NCI-H1417 (cell line): ENCODE results near the gene ELL2.

ENCODE experiments used
- DNase-seq, 3 experiments: peaks; one replicate each; lab custom pipeline; 2025; lab: John Stamatoyannopoulos, UW

Gene ELL2

GRCh38 chr5:95983080-95983479, 21.4 kb upstream of the ELL2 start:
- DNase-seq = peak in 1 of 3 experiments; percentile 5

DNA sequence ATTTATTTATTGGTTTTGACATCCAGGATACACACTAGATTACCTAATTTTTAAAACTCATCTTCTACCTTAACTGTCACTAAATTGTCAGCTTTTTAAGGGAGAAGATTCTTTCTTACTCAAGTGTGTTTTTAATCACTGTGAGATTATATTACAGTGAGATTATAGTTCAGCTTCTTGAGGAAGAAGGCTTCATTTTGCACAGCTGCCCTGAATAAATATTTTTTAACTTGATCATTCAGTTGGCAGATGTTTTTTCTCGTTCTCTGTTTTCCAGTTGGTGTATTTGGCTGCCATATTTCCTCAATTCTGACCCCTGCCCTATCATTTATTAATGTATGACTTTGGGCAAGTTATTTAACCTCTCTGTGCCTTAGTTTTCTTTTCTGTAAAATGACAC, 15.0 kb upstream of the ELL2 start:
- no peak for DNase-seq

DNA sequence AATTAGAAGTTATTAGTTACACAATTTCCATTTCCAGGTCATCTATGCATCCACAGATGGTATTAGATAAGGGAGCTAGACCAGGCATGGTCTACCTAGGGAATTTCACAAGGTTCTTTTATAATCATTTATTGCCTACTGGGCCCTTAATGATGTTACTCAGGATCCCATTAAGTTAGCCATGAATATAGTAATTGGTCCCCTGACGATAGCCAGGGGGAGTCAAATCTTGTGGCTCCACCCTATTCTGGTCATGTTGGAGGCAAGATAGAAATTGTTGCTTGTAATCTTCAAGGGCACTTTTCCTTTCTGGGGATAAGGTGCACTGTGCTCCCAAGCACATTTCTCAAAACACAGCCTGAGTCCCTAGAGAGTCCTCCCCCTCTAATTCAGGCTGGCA, 14.1 kb upstream of the ELL2 start:
- DNase-seq = no peak

DNA sequence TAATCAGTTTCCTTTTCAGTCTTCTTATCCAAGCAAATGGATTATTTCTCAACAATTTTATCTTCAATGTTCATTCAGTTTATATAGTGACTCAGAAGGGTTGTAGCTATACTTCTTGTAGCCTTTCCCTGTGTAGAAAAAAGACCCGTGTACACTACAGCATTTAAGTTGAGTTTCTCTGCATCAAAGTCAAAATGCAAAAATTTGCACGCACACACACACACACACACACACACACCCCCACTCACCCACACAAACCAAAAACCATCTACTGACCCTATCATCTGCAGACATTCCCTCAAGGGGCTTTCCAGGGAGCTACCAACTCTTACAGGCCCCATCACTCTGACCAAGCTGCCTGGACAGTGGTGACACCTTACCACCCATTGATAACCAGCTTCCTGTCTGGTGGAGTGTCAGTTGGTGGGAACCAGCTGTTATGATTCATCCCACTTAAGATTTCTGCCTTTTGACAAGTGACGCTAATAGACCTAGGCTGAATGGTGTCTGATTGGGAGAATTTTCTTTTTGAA, 12.2 kb upstream of the ELL2 start:
- peak in 1 of 3 experiments; percentile 8 for DNase-seq

- no peak for DNase-seq
Observed at GRCh38 chr5:95972196-95972595, 10.5 kb upstream of the ELL2 start.

GRCh38 chr5:95970359-95970704, 8.7 kb upstream of the ELL2 start:
- no peak for DNase-seq

GRCh38 chr5:95969651-95970358, 8.2 kb upstream of the ELL2 start:
- DNase-seq = no peak

GRCh38 chr5:95969055-95969454, 7.4 kb upstream of the ELL2 start:
- no peak for DNase-seq

DNA sequence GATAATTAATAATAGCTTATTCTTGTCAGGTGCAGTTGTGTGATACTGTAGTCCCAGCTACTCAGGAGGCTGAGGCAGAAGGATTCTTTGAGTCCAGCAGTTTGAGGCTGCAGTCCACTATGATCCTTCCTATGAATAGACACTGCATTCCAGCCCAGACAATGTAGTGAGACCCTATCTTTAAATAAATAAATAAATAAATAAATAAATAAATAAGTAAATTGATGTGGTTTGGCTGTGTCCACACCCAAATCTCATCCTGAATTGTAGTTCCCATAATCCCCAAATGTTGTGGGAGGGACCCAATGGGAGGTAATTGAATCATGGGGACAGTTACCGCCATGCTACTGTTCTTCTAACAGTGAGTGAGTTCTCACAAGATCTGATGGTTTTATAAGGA, 5.6 kb upstream of the ELL2 start:
- no peak for DNase-seq

DNA sequence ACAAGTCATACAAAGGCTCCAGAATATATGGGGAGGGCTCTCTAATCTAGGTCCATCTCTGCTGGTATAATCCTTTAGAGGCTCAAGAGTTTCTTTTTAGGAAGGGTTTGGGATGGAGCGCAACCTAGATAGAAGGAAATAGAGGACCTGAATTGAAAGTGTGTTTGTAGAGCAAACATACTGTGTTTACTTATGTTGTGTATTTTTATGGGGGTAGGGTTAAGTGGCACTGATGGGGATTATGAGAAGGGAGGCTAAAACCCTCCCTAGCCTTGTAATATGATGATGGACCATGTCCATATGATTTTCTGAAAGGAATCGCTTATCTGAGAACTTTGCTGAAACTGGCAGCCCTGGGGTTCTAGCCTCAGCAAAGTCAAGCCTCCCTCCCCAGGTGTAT, 4.4 kb upstream of the ELL2 start:
- peak in 1 of 3 experiments; percentile 53 for DNase-seq

- DNase-seq = no peak
Observed at GRCh38 chr5:95963650-95964410, 2.2 kb upstream of the ELL2 start.

GRCh38 chr5:95962785-95963184, 1.1 kb upstream of the ELL2 start:
- no peak for DNase-seq

GRCh38 chr5:95962475-95962773, 773 bp upstream of the ELL2 start:
- no peak for DNase-seq

DNA sequence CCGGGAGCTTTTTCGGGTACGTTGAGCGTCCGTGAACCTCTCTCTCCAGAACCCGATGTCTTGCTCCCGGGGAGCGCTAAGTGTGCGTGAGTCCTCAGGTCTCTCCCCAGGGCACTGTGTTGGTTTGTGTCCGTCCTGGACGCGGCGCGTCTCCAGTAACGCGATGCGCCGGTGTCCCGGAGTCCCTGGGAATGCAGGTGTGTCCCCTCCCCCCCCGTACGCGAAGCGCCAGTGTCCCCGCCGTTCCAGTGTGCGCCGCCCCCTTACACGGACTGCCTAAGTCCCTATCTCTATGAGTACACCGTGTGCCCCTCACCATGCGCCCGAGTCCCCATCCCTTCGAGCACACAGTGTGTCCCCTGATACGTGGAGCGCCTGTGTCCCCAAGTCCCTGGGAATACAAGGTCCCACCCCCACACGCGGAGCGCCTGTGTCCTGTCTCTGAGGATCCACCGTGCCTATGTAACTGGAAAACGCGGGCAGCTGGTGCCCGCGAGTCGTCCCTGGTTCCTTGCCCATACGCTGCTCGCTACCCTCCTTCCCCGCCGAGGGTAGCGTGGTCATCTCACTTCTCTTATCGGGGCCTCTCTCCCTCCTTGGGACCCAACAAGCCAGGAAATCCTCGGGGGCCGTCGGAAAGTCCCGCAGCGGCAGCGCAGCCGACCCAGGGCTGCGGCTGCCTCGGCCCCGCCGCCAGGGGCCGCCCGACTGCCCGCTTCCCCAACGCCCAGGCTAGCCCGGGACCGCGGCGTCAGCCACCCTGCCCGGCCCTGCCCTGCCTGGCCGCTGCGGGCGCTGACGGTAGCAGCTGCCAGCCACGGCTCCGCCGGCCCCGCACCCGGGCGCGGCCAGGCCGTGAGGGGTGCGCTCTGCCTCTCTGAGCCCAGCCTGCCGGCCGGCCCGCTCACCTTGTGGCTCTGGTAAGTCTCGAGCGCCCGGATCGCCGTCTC, 709 bp downstream of the ELL2 start:
- DNase-seq = peak; percentile 48 to 72 (median 72)

GRCh38 chr5:95959888-95960666, 1.6 kb downstream of the ELL2 start:
- peak in 2 of 3 experiments; percentile 34 to 52 for DNase-seq

DNA sequence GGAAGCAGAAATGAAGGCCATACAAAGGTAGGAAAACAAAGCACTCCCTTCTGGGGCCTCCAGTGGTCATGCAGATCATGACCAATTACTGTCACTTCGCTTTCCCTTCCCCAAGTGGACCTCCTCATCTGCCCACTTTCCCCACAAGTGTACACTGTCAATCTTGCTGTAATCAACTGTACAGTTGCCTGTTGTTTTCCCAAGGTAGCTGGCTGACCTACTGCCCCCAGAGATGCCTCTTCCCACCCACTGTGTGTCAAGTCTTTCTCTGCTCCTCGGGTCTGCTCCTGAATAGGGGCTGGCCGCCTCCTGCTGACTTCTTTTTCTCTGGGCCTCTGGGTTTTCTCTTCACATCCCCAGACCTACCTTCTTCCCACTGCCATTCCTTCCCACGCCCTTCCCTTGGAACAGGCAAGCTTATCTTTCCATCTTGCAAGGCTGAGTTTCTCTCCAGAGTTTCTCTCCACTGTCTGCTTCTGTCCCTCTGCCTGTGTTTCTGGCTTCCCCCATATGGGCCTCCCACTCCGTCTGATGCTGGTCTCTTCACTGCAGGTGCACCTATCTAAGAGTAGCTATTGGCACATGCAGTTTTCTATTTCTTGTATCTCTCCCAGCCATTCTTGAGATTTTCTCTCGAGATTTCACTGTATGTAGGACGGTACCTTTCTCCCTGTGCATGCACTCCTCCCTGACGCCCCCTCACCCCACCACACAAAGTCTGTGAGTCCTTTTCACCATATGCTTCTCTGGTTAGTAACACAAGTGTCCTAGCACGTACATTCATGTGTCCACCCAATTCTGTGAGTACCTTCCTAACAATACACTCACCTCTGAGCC, 2.4 kb downstream of the ELL2 start:
- DNase-seq = no peak

- DNase-seq = no peak
Observed at GRCh38 chr5:95958310-95959014, 3.2 kb downstream of the ELL2 start.

DNA sequence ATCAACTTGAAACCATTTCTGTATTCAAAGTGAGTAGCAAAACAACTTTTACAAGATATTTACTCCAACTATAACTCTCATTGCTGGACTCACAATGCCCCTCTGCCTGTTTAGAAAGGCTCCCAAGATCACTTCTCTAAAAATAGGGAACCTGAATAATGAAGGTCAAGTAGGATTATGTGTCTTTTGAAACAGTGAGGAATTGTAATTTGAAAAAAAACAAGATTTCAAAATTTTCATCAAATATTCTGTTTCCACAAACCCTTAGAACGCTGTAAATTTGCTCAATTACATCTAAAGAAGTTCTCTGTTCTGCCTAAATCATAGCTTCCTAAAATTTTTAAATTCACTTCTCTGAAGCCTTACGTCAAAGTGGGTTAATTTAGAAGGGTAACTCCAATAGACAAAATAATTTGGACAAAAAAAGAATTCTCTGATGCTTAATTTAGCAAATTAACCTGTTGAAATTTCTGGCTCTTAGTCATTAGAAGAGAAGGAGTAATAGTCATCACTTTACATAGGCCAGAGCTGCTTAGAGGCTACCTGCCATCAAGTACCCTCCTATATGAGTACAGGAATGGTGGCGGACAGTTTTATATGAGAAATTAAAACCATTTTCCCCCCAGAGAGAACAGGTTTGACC, 4.0 kb downstream of the ELL2 start:
- no peak for DNase-seq

GRCh38 chr5:95956900-95957293, 4.8 kb downstream of the ELL2 start:
- no peak for DNase-seq
